Measurements from ENCODE around the gene GPATCH8. TPM values are rescaled to one million over a fixed set of nuclear protein-coding genes. Genes with fewer than 3 reads are reported as not detected.
A peak's percentile ranks its signal among the peaks of the same experiment; 100 is the strongest.
"Not testable (repeated sequence)": the region's sequence is repeated elsewhere in the genome, so short reads cannot be mapped to it uniquely, and the experiment has no call there.

Gene GPATCH8
- total RNA-seq, 1 donor: 31.1 TPM

GRCh38 chr17:44367231-44367979 is 135.8 kb downstream of the GPATCH8 start:
- no peak overlapping the region for H3K4me3 ChIP-seq (ENCODE audit: low read depth, low read length)
- no peak for TF ChIP-seq CTCF (IDR thresholded peaks at IDR 0.05; ENCODE audit: insufficient read depth, low read depth, low read length)
- no peak for DNase-seq (ENCODE audit: low read depth)

GRCh38 chr17:44365051-44365450 is 138.2 kb downstream of the GPATCH8 start:
- DNase-seq (ENCODE audit: low read depth); H3K4me3 ChIP-seq (ENCODE audit: low read depth, low read length): not testable (repeated sequence)

GRCh38 chr17:44363613-44364159 is 139.5 kb downstream of the GPATCH8 start, which contains the start of gene FAM171A2:
Gene FAM171A2 (minus strand): TSS chr17:44363853. CDS start chr17:44363714, 139 bp downstream.
- DNase-seq (ENCODE audit: low read depth): peak; percentile 39
- peak within 1 kb of the TSS; percentile 73 for H3K4me3 ChIP-seq (ENCODE audit: low read depth, low read length)
- peak; percentile 30 for TF ChIP-seq CTCF (IDR thresholded peaks at IDR 0.05; ENCODE audit: insufficient read depth, low read depth, low read length)

GRCh38 chr17:44362949-44363612 is 140.1 kb downstream of the GPATCH8 start:
- no peak for DNase-seq (ENCODE audit: low read depth)
- peak overlapping the region; percentile 73 for H3K4me3 ChIP-seq (ENCODE audit: low read depth, low read length)
- no peak for TF ChIP-seq CTCF (IDR thresholded peaks at IDR 0.05; ENCODE audit: insufficient read depth, low read depth, low read length)

GRCh38 chr17:44362459-44362948 is 140.7 kb downstream of the GPATCH8 start:
- peak overlapping the region; percentile 73 for H3K4me3 ChIP-seq (ENCODE audit: low read depth, low read length)
- DNase-seq (ENCODE audit: low read depth): no peak
- TF ChIP-seq CTCF (IDR thresholded peaks at IDR 0.05; ENCODE audit: insufficient read depth, low read depth, low read length): no peak

- H3K4me3 ChIP-seq (ENCODE audit: low read depth, low read length): no peak overlapping the region
- DNase-seq (ENCODE audit: low read depth): no peak
- TF ChIP-seq CTCF (IDR thresholded peaks at IDR 0.05; ENCODE audit: insufficient read depth, low read depth, low read length): no peak
These were observed 141.6 kb downstream of the GPATCH8 start for GRCh38 chr17:44361292-44362260.
